H1 (cell line): ENCODE measurements around the gene CPSF4L. TPM values are rescaled to one million over a fixed set of nuclear protein-coding genes. Genes with fewer than 3 reads are reported as not detected.

Experiments used
- CREB1 ChIP-seq: IDR thresholded peaks from 2 replicates; pipeline ENCODE4 v1.6.1; 2012; ENCODE audit warnings: inconsistent platforms
- KDM5A ChIP-seq: fragments of 200-600 bp; IDR thresholded peaks from 2 replicates; pipeline ENCODE4 v1.7.1; 2012; ENCODE audit warnings: mild to moderate bottlenecking, low read length, inconsistent platforms, mixed read lengths
- POLR2AphosphoS5 ChIP-seq: IDR thresholded peaks from 2 replicates; pipeline ENCODE4 v1.6.1; 2011; ENCODE audit warnings: low read depth, low read length
- RXRA ChIP-seq: IDR thresholded peaks from 2 replicates; pipeline ENCODE4 v1.6.1; 2011; ENCODE audit warnings: low read depth, mild to moderate bottlenecking, low read length, moderate library complexity; ENCODE audit not compliant: insufficient read depth
- polyA plus RNA-seq, 7 experiments: library from polyadenylated mRNA; depleted of rRNA in 3 of 7; stranded (reverse) in 5 of 7; unstranded in 2 of 7; fragments of >200 nt in 5 of 7; fragments of 200-250 nt in 2 of 7; gene quantifications; 1 replicate in 5 of 7; 2 replicates in 1 of 7; 4 replicates in 1 of 7; pipeline versions ENCODE4 v1.2.1 to v1.2.3, GENCODE V29; 2011 to 2013; ENCODE audit warnings: missing spikeins in 2 of 7, mixed read lengths in 2 of 7
- total RNA-seq: library from RNA; stranded (reverse); fragmentation: NEBNext Ultra II Directional; extraction: Animal tissue kit (Norgen Biotek cat#: 25700); gene quantifications from 2 replicates; pipeline ENCODE4 v1.2.1, GENCODE V29; 2021
- TF ChIP-seq, protein P1 (sequence below): fragments of 300-600 bp; sonication (generic); IDR thresholded peaks from 2 replicates; pipeline ENCODE4 v1.7.1; 2012; ENCODE audit warnings: low read length, moderate library complexity, mild to moderate bottlenecking, inconsistent platforms; ENCODE audit not compliant: insufficient replicate concordance

Gene CPSF4L
- total and polyA plus RNA-seq, 2 of the 8 experiments (the other 6 are each of a cell fraction or from before 2014, with no cell fraction given): not detected

DNA sequence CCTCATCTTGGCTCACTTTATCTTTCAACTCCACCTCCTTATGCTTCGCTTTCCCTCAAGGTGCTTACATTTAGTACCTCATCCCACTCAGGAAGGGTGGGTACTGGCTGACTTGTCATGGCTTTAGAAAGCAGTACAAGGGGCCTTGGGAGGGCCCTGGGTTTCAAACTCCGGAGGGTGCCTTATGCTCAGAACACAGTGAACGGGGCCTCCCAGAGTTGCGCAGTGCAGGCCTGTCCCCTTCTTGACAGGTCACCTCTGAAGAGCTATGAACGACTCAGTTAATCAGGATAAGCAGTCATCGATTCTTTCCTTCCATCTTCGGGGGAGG, 62.8 kb downstream of the CPSF4L start (continued):
- TF ChIP-seq, protein P1, sequence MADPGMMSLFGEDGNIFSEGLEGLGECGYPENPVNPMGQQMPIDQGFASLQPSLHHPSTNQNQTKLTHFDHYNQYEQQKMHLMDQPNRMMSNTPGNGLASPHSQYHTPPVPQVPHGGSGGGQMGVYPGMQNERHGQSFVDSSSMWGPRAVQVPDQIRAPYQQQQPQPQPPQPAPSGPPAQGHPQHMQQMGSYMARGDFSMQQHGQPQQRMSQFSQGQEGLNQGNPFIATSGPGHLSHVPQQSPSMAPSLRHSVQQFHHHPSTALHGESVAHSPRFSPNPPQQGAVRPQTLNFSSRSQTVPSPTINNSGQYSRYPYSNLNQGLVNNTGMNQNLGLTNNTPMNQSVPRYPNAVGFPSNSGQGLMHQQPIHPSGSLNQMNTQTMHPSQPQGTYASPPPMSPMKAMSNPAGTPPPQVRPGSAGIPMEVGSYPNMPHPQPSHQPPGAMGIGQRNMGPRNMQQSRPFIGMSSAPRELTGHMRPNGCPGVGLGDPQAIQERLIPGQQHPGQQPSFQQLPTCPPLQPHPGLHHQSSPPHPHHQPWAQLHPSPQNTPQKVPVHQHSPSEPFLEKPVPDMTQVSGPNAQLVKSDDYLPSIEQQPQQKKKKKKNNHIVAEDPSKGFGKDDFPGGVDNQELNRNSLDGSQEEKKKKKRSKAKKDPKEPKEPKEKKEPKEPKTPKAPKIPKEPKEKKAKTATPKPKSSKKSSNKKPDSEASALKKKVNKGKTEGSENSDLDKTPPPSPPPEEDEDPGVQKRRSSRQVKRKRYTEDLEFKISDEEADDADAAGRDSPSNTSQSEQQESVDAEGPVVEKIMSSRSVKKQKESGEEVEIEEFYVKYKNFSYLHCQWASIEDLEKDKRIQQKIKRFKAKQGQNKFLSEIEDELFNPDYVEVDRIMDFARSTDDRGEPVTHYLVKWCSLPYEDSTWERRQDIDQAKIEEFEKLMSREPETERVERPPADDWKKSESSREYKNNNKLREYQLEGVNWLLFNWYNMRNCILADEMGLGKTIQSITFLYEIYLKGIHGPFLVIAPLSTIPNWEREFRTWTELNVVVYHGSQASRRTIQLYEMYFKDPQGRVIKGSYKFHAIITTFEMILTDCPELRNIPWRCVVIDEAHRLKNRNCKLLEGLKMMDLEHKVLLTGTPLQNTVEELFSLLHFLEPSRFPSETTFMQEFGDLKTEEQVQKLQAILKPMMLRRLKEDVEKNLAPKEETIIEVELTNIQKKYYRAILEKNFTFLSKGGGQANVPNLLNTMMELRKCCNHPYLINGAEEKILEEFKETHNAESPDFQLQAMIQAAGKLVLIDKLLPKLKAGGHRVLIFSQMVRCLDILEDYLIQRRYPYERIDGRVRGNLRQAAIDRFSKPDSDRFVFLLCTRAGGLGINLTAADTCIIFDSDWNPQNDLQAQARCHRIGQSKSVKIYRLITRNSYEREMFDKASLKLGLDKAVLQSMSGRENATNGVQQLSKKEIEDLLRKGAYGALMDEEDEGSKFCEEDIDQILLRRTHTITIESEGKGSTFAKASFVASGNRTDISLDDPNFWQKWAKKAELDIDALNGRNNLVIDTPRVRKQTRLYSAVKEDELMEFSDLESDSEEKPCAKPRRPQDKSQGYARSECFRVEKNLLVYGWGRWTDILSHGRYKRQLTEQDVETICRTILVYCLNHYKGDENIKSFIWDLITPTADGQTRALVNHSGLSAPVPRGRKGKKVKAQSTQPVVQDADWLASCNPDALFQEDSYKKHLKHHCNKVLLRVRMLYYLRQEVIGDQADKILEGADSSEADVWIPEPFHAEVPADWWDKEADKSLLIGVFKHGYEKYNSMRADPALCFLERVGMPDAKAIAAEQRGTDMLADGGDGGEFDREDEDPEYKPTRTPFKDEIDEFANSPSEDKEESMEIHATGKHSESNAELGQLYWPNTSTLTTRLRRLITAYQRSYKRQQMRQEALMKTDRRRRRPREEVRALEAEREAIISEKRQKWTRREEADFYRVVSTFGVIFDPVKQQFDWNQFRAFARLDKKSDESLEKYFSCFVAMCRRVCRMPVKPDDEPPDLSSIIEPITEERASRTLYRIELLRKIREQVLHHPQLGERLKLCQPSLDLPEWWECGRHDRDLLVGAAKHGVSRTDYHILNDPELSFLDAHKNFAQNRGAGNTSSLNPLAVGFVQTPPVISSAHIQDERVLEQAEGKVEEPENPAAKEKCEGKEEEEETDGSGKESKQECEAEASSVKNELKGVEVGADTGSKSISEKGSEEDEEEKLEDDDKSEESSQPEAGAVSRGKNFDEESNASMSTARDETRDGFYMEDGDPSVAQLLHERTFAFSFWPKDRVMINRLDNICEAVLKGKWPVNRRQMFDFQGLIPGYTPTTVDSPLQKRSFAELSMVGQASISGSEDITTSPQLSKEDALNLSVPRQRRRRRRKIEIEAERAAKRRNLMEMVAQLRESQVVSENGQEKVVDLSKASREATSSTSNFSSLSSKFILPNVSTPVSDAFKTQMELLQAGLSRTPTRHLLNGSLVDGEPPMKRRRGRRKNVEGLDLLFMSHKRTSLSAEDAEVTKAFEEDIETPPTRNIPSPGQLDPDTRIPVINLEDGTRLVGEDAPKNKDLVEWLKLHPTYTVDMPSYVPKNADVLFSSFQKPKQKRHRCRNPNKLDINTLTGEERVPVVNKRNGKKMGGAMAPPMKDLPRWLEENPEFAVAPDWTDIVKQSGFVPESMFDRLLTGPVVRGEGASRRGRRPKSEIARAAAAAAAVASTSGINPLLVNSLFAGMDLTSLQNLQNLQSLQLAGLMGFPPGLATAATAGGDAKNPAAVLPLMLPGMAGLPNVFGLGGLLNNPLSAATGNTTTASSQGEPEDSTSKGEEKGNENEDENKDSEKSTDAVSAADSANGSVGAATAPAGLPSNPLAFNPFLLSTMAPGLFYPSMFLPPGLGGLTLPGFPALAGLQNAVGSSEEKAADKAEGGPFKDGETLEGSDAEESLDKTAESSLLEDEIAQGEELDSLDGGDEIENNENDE: no peak
- no peak for TF ChIP-seq CREB1
- TF ChIP-seq KDM5A: no peak
- TF ChIP-seq RXRA: no peak
- no peak for TF ChIP-seq POLR2AphosphoS5
